Upper lobe of left lung (tissue), 4 donors: ENCODE data around the gene MEGF11.
A peak's percentile ranks its signal among the peaks of the same experiment; 100 is the strongest.

Source experiments
- EP300 ChIP-seq, 4 donors: sonication (generic); formaldehyde crosslinking; IDR thresholded peaks; one replicate each; pipeline ENCODE4 v1.5.1; 2017; ENCODE audit warnings: antibody characterized with exemption in 4 of 4, control low read depth in 2 of 4
- POLR2A ChIP-seq, 4 donors: fragments of 450-650 bp; IDR thresholded peaks; one replicate each; pipeline ENCODE4 v1.5.1; 2016 to 2017; ENCODE audit warnings: antibody characterized with exemption in 4 of 4, mild to moderate bottlenecking in 2 of 4
- POLR2AphosphoS5 ChIP-seq, 2 donors: sonication (generic); formaldehyde crosslinking; IDR thresholded peaks; one replicate each; pipeline ENCODE4 v1.5.1; 2017; ENCODE audit warnings: antibody characterized with exemption in 2 of 2
- TF ChIP-seq, protein P1 (sequence below), 6 experiments: fragments of 450-650 bp in 4 of 6; fragments of 200-600 bp in 2 of 6; sonication (generic) in 2 of 6; IDR thresholded peaks; one replicate each; pipeline ENCODE4 v1.5.1; 2016 to 2019; ENCODE audit warnings: antibody characterized with exemption in 6 of 6

DNA sequence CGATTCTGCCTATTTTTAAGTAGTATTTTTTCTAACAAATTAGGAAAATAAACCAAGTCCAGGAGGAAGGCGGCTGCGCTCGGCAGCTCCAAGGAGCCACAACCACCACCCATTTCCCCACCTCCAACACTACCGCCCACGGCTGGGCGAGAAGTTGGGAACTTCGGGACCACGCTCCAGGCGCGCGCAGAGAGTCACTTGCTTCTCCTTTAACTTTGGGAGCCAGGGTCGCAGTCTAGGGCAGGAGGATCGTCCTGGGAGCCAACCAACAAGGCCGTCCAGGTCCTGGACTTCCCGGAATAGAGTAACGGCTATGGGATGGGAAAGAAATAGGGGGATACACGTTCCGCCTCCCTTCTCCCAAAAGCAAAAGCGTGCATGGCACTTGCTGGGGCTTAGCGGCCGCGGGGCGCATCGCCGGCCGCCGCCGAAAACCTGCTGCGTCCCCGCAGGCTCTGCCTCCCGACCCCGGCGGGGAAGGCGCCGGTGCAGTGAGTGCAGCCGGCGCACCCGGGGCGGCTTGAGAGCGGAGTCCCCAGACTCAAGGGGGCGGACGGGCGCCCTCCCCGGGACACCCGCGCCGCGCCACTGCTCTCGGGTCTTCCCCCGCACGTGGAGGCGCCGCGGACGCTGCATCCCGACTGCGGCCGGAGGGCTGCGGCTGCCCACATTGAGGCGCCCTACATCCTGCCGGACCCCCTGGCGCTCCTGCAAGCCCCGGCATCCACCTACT lies 699 bp downstream of the MEGF11 start:
- TF ChIP-seq, protein P1, sequence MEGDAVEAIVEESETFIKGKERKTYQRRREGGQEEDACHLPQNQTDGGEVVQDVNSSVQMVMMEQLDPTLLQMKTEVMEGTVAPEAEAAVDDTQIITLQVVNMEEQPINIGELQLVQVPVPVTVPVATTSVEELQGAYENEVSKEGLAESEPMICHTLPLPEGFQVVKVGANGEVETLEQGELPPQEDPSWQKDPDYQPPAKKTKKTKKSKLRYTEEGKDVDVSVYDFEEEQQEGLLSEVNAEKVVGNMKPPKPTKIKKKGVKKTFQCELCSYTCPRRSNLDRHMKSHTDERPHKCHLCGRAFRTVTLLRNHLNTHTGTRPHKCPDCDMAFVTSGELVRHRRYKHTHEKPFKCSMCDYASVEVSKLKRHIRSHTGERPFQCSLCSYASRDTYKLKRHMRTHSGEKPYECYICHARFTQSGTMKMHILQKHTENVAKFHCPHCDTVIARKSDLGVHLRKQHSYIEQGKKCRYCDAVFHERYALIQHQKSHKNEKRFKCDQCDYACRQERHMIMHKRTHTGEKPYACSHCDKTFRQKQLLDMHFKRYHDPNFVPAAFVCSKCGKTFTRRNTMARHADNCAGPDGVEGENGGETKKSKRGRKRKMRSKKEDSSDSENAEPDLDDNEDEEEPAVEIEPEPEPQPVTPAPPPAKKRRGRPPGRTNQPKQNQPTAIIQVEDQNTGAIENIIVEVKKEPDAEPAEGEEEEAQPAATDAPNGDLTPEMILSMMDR (IDR thresholded peaks at IDR 0.05) = peak in 1 of 6 experiments; percentile 2
- TF ChIP-seq POLR2A (IDR thresholded peaks at IDR 0.05) (no peak), EP300 (IDR thresholded peaks at IDR 0.05) (no peak), POLR2AphosphoS5 (IDR thresholded peaks at IDR 0.05) (no peak)
